Measurements from ENCODE around the gene PMAIP1. TPM values are rescaled to one million over a fixed set of nuclear protein-coding genes. Genes with fewer than 3 reads are reported as not detected.

PMAIP1 gene
- total and polyA plus RNA-seq, 9 of the 15 experiments (the other 6 are each of a cell fraction or from before 2014, with no cell fraction given), result 8.0 to 22.9 (median 14.9) TPM

DNA sequence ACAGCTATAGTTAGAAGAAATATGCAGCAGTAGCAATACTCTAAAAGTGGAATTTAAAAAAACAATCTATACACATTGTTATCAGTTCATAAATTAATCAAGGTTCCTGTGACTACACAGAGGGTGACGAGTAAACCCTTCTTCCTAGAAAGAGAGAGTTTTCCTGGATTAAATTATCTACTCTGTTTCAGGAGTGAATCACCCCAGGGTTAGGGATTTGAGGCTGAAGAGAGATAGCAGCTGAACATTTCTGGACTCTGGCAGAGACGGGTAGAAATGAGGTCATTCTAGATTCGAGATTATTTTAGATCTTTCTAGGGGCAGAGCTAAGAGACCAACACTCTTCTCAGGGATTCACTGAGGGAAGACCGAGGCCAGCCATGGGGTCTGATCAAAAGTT is 38.8 kb upstream of the PMAIP1 start:
- Histone ChIP-seq H3K27ac (ENCODE audit: extremely low read depth, low read depth, low read length) (no peak overlapping the region), H3K36me3 (ENCODE audit: control insufficient read depth, insufficient read depth, low read length) (no peaks in the 10 kb centered on the region), H3K9me3 (replicated peaks; ENCODE audit: control insufficient read depth, insufficient read depth, low read depth, low read length) (no peaks in the 10 kb centered on the region), H3K9me1 (ENCODE audit: control insufficient read depth, insufficient read depth, low read length) (no peaks in the 10 kb centered on the region), H4K20me1 (replicated peaks; ENCODE audit: control insufficient read depth, insufficient read depth, low read length) (no peaks in the 10 kb centered on the region), H3K4me2 (ENCODE audit: insufficient read depth, low read length) (no peak overlapping the region), H3K4me1 (replicated peaks in 1 of 2; ENCODE audit: control insufficient read depth in 2 of 2, insufficient read depth in 2 of 2, low read length in 2 of 2) (peaks cover 0 to 5% of the 10 kb centered on the region in 2 experiments; a peak in 2 of 5 replicates), H3K79me2 (ENCODE audit: control insufficient read depth, insufficient read depth, low read length) (no peaks in the 10 kb centered on the region), H2AFZ (ENCODE audit: low read depth, low read length) (no peak overlapping the region), H3K27me3 (ENCODE audit: control insufficient read depth in 2 of 2, insufficient read depth in 2 of 2, low read length in 2 of 2) (peaks cover 0 to 4% of the 10 kb centered on the region in 2 experiments; a peak in 1 of 5 replicates), H3K9ac (ENCODE audit: insufficient read depth in 1 of 2, low read depth in 2 of 2, low read length in 2 of 2) (no peak overlapping the region), H3K4me3 (no peak overlapping the region)
- CTCF ChIA-PET (ENCODE audit: low intra/inter-chr PET ratio), result no interaction called here
- 8% methylated on average over 4 of the region's 4 CpGs for WGBS (ENCODE audit: insufficient coverage, low coverage, missing lambda C conversion rate)
- TF ChIP-seq, protein P1, sequence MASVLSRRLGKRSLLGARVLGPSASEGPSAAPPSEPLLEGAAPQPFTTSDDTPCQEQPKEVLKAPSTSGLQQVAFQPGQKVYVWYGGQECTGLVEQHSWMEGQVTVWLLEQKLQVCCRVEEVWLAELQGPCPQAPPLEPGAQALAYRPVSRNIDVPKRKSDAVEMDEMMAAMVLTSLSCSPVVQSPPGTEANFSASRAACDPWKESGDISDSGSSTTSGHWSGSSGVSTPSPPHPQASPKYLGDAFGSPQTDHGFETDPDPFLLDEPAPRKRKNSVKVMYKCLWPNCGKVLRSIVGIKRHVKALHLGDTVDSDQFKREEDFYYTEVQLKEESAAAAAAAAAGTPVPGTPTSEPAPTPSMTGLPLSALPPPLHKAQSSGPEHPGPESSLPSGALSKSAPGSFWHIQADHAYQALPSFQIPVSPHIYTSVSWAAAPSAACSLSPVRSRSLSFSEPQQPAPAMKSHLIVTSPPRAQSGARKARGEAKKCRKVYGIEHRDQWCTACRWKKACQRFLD (CRISPR knock-in tag; IDR thresholded peaks at IDR 0.05), result no peak
- TF ChIP-seq DPF2 (IDR thresholded peaks at IDR 0.05), result 0 out of 2 replicates have a peak, but pooled peaks have one; percentile 15
- peak; percentile 41 for TF ChIP-seq CBFA2T3 (IDR thresholded peaks at IDR 0.05)
- no peak for TF ChIP-seq NR1H2 (CRISPR knock-in tag; IDR thresholded peaks at IDR 0.05)
- no peak for TF ChIP-seq ZNF316 (IDR thresholded peaks at IDR 0.05)
- peak; percentile 44; the same call in 1 of the 2 replicates for TF ChIP-seq ATF7 (IDR thresholded peaks at IDR 0.05)
- 0 out of 2 replicates have a peak, but pooled peaks have one; percentile 20 for TF ChIP-seq JUN (IDR thresholded peaks at IDR 0.05; ENCODE audit: borderline replicate concordance, low read depth, low read length)
- TF ChIP-seq JUN (CRISPR knock-in tag; IDR thresholded peaks at IDR 0.05; ENCODE audit: borderline replicate concordance), result no peak
- peak in 1 of 2 experiments; percentile 96; a peak in 2 of 4 replicates for TF ChIP-seq ARNT (IDR thresholded peaks at IDR 0.05)
- TF ChIP-seq FOSL1 (tag; conservative IDR thresholded peaks at IDR 0.05), result peak; percentile 63
- TF ChIP-seq, protein P2, sequence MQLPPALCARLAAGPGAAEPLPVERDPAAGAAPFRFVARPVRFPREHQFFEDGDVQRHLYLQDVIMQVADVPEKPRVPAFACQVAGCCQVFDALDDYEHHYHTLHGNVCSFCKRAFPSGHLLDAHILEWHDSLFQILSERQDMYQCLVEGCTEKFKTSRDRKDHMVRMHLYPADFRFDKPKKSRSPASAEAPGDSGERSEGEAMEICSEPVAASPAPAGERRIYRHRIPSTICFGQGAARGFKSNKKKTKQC (CRISPR knock-in tag; IDR thresholded peaks at IDR 0.05), result no peak
- peak; percentile 45; the same call in 1 of the 2 replicates for TF ChIP-seq TCF3 (CRISPR knock-in tag; IDR thresholded peaks at IDR 0.05)
- TF ChIP-seq OTX1 (CRISPR knock-in tag; IDR thresholded peaks at IDR 0.05), result no peak
- TF ChIP-seq MAFK (IDR thresholded peaks at IDR 0.05; ENCODE audit: low read length), result no peak
- TF ChIP-seq SIN3A (IDR thresholded peaks at IDR 0.05; ENCODE audit: borderline replicate concordance in 2 of 2, control insufficient read depth in 1 of 2, low read depth in 2 of 2, low read length in 2 of 2), result no peak
- TF ChIP-seq, protein P3, sequence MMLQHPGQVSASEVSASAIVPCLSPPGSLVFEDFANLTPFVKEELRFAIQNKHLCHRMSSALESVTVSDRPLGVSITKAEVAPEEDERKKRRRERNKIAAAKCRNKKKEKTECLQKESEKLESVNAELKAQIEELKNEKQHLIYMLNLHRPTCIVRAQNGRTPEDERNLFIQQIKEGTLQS (IDR thresholded peaks at IDR 0.05), result peak; percentile 51; the same call in 1 of the 2 replicates
- TF ChIP-seq, protein P3 (CRISPR knock-in tag; conservative IDR thresholded peaks at IDR 0.05), result no peak
- peak; percentile 54; the same call in 1 of the 2 replicates for TF ChIP-seq JUND (IDR thresholded peaks at IDR 0.05; ENCODE audit: borderline replicate concordance, low read depth, low read length)
- peak; percentile 30; the same call in 1 of the 3 replicates for TF ChIP-seq JUND (tag; IDR thresholded peaks at IDR 0.05; ENCODE audit: borderline replicate concordance, low read depth, low read length)
- no peak for TF ChIP-seq ESRRB (CRISPR knock-in tag; IDR thresholded peaks at IDR 0.05; ENCODE audit: borderline replicate concordance)
- TF ChIP-seq ARID1B (IDR thresholded peaks at IDR 0.05), result peak; percentile 53
- TF ChIP-seq EP300 (IDR thresholded peaks at IDR 0.05; ENCODE audit: low read length), result peak; percentile 7; the same call in 1 of the 2 replicates
- no peak for ATAC-seq
- POLR2A ChIA-PET, result no interaction called here
- in situ Hi-C loops (cut with MboI), result no loop called here
- no peak for FAIRE-seq
- DNase-seq (ENCODE audit: extremely low read depth in 1 of 4, low spot score in 3 of 4), result peak in 2 of 4 experiments; percentile 13 to 14
- intact Hi-C loops (cut with micrococcal nuclease), result no loop called here
- BruUV-seq (replicated peaks), result no TSS peak
